Vagina (tissue), 2 donors: Measurements from ENCODE around the gene ZYG11A.

Source experiments
- CTCF ChIP-seq, 3 experiments: fragments of 450-650 bp in 2 of 3; fragments of 200-600 bp in 1 of 3; sonication (generic) in 1 of 3; IDR thresholded peaks; one replicate each; pipeline ENCODE4 v1.5.1; 2017 to 2019; ENCODE audit warnings: antibody characterized with exemption in 3 of 3, mild to moderate bottlenecking in 2 of 3, moderate library complexity in 2 of 3
- POLR2AphosphoS5 ChIP-seq, 2 donors: sonication (generic); formaldehyde crosslinking; IDR thresholded peaks; one replicate each; pipeline ENCODE4 v1.9.0; 2017; ENCODE audit warnings: antibody characterized with exemption in 2 of 2, mild to moderate bottlenecking in 2 of 2, low read depth in 1 of 2; ENCODE audit not compliant: insufficient read depth in 1 of 2

- TF ChIP-seq CTCF (IDR thresholded peaks at IDR 0.05) (no peak), POLR2AphosphoS5 (IDR thresholded peaks at IDR 0.05; ENCODE audit: insufficient read depth in 1 of 2, low read depth in 1 of 2) (no peak)
Measured at GRCh38 chr1:52867087-52867863, 24.7 kb downstream of the ZYG11A start.
